HG03108 (cell line): ENCODE data around the gene TAAR1.
"Not testable (repeated sequence)": the region's sequence is repeated elsewhere in the genome, so short reads cannot be mapped to it uniquely, and the experiment has no call there.

ENCODE experiments used
- ATAC-seq: cut with Tn5 transposase; IDR thresholded peaks from one replicate; pipeline ENCODE4 v1.9.1; 2021; ENCODE audit warnings: moderate library complexity; ENCODE audit not compliant: unreplicated experiment

Gene TAAR1

DNA sequence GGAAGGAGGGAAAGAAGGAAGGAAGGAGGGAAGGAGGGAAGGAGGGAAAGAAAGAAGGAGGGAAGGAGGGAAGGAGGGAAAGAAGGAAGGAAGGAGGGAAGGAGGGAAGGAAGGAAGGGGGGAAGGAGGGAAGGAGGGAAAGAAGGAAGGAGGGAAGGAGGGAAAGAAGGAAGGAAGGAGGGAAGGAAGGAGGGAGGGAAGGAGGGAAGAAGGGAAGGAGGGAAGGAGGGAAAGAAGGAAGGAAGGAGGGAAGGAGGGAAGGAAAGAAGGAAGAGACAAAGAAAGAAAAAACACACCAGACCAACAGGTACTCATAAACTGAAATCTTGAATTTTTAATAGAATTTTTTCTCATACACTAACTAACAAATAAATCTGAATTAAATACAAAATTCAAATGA lies 58.1 kb downstream of the TAAR1 start:
- not testable (repeated sequence) for ATAC-seq

DNA sequence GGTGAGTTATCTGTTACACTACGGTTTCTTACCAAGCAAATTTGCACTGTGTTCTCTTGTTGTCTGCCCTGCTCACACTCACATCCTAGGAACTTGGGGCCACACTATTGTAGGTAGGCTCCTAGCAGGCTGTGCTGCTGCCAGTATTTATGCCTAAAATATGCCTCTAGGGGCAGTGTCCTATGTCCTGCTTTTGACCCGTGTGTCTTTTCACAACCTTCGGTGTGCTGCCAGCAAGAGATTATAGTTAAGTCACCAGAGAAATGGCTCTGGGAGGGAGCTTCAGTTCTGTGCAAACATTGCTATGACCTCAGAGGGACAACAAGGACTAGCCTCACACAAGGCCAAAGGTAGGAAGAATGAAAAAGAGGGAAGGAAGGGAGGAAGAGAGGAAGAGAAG lies 60.5 kb downstream of the TAAR1 start:
- peak; percentile 82 for ATAC-seq

GRCh38 chr6:132596201-132596600 lies 62.8 kb downstream of the TAAR1 start:
- no peak for ATAC-seq
